Measurements from ENCODE around the gene DACT2.
"Not testable (repeated sequence)": the region's sequence is repeated elsewhere in the genome, so short reads cannot be mapped to it uniquely, and the experiment has no call there.

Gene DACT2

DNA sequence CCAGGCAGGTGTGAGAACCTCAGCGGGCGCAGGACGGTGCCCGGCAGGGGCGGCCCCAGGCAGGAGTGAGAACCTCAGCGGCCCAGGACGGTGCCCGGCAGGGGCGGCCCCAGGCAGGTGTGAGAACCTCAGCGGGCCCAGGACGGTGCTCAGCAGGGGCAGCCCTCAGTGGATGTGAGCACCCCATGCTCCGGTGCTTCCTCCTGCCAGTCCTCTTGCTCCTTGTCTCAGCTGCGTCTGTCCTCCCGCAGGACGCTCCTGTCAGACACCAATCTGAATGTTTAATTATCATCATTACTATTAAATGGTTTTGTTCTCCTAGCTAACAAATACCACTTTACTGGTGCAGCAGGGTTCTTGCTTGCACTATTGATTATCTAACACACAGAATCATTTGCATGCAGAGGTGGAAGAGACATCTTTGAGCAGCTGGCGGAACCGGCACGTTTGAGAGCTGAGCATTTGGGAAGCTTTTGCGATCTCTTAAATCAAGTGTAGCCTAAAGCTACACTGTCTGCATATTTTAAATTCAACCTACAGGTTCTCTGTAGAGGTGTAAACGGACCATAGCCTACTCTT is 39.4 kb upstream of the DACT2 start:
- H3K27ac ChIP-seq: no peak overlapping the region
- no peak for TF ChIP-seq ZFX (IDR thresholded peaks at IDR 0.05; ENCODE audit: borderline replicate concordance)
- TF ChIP-seq, protein P1, sequence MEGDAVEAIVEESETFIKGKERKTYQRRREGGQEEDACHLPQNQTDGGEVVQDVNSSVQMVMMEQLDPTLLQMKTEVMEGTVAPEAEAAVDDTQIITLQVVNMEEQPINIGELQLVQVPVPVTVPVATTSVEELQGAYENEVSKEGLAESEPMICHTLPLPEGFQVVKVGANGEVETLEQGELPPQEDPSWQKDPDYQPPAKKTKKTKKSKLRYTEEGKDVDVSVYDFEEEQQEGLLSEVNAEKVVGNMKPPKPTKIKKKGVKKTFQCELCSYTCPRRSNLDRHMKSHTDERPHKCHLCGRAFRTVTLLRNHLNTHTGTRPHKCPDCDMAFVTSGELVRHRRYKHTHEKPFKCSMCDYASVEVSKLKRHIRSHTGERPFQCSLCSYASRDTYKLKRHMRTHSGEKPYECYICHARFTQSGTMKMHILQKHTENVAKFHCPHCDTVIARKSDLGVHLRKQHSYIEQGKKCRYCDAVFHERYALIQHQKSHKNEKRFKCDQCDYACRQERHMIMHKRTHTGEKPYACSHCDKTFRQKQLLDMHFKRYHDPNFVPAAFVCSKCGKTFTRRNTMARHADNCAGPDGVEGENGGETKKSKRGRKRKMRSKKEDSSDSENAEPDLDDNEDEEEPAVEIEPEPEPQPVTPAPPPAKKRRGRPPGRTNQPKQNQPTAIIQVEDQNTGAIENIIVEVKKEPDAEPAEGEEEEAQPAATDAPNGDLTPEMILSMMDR (IDR thresholded peaks at IDR 0.05): no peak

DNA sequence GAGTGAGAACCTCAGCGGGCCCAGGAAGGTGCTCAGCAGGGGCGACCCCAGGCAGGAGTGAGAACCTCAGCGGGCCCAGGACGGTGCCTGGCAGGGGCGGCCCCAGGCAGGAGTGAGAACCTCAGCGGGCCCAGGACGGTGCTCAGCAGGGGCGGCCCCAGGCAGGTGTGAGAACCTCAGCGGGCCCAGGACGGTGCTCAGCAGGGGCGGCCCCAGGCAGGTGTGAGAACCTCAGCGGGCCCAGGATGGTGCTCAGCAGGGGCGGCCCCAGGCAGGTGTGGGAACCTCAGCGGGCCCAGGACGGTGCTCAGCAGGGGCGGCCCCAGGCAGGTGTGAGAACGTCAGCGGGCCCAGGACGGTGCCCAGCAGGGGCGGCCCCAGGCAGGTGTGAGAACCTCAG is 37.3 kb upstream of the DACT2 start:
- not testable (repeated sequence) for H3K27ac ChIP-seq

DNA sequence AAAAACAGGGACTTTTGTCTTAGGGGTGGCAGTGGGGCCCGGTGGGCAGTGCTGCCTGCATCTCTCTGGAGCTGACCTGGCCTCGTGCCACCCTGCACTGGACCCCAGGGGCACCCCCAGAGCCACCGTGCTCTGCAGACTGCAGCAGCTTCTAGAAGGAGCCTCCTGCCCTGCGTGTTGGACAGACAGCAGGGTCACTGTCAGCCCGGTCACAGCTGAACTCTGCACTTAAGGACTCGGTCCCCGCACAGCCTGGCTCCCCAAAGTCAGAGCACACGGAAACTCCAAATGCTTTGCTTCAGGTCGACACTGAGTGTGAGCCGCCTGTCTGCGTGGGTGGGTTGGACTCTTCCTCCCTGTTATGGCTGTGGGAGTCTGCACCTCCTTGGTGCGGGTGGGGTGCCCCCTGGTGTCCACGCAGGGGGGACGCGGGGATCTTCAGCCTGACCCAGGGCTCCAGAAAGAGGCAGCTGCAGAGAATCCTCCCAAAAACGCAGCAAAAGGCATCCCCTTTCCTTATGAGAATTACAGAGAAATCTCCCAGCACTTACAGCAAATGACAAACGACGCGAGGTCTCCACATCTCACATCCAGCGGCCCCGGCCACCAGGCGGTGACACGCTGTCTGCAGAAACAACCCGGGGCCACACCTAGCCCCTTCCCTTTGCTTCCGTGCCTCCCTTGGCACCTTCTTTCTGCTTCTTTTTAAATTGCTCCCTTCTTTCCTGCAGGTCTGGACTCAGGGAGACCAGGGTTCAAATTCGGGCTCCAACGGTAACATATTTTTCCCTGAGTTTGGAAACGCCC is 36.3 kb upstream of the DACT2 start:
- H3K27ac ChIP-seq: no peak overlapping the region
- no peak for TF ChIP-seq ZFX (IDR thresholded peaks at IDR 0.05; ENCODE audit: borderline replicate concordance)
- TF ChIP-seq, protein P1 (IDR thresholded peaks at IDR 0.05): peak; percentile 70

DNA sequence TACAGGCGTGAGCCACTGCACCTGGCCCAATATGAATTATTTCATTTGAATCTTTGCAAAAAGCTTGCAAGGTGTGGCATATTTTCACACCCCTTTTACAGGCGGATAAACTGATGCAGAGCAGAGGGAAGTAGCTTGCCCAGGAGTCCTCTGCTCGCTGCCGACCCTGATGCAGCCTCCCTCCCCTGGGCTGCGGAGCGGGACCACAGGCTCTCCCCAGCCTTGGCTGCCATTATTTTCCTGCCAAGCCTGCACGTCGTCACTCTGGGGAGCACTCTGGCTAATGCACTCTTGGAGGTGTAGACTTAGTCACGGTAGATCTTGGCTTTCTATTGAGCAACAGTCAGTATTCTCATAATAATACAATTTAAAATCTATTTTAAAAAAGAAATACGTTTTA is 34.8 kb upstream of the DACT2 start:
- TF ChIP-seq, protein P1 (IDR thresholded peaks at IDR 0.05): no peak
- no peak for TF ChIP-seq ZFX (IDR thresholded peaks at IDR 0.05; ENCODE audit: borderline replicate concordance)
- H3K27ac ChIP-seq: no peak overlapping the region

DNA sequence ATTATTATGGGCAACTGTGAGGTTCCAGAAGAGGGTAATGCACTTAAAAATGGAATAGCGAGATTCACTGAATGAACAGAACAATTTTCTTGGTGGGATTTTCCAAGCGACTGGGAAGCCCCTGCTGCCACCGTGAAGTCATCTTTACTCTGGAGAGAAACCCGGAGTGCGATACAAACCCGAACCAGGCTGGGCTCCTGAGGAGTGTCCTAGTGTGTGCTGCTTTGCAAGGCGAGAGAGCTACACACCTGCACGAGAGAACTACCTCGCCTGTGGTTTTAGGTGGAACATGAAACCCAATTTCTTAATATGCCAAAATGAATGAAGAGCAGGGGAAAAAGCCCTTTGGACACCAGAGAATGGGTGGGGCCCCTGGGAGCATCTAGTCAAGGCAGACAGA is 33.5 kb upstream of the DACT2 start:
- no peak overlapping the region for H3K27ac ChIP-seq
- TF ChIP-seq, protein P1 (IDR thresholded peaks at IDR 0.05): no peak
- TF ChIP-seq ZFX (IDR thresholded peaks at IDR 0.05; ENCODE audit: borderline replicate concordance): no peak

DNA sequence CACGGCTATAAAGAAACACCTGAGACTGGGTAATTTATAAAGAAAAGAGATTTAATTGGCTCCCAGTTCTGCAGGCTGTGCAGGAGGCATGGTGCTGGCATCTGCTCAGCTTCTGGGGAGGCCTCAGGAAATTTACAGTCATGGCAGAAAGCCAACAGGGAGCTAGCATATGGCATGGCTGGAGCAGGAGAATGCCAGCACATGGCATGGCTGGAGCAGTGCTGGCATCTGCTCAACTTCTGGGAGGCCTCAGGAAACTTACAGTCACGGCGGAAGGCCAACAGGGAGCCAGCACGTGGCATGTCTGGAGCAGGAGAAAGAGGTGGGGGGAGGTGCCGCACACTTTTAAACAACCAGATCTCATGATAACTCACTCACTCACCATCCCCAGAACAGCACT is 32.5 kb upstream of the DACT2 start:
- no peak overlapping the region for H3K27ac ChIP-seq
- TF ChIP-seq, protein P1 (IDR thresholded peaks at IDR 0.05): no peak

DNA sequence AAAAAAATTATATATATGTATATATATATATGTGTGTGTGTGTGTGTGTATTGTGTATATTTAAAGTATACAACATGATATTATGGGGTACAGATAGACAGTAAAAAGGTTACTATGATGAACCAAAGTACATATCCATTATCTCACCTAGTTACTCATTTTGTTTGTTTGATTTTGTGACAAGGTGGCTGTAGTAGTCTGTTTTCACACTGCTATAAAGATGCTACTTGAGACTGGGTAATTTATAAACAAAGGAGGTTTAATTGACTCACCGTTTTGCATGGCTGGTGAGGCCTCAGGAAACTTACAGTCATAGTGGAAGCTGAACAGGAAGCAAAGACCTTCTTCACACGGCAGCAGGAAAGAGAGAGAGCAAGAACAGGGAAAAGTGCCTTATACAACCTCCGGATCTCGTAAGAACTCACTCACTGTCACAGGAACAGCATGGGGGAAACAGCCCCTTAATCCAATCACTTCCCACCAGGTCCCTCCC is 30.2 kb upstream of the DACT2 start:
- H3K27ac ChIP-seq: no peak overlapping the region
- TF ChIP-seq, protein P1 (IDR thresholded peaks at IDR 0.05): no peak
- TF ChIP-seq ZFX (IDR thresholded peaks at IDR 0.05; ENCODE audit: borderline replicate concordance): no peak
